Lower leg skin (tissue), 4 donors: ENCODE measurements around the gene FBLN2. TPM values are rescaled to one million over a fixed set of nuclear protein-coding genes. Genes with fewer than 3 reads are reported as not detected.
"Not testable (repeated sequence)": the region's sequence is repeated elsewhere in the genome, so short reads cannot be mapped to it uniquely, and the experiment has no call there.

Source experiments
- DNase-seq, 2 donors: peaks; one replicate each; pipeline ENCODE4 v3.0.0-alpha.2; 2019; ENCODE audit warnings: low spot score in 2 of 2
- H3K4me3 ChIP-seq: fragments of 200-600 bp; sonication (generic); 2 replicates; pipeline ENCODE4 v1.5.1; 2017; ENCODE audit warnings: mild to moderate bottlenecking, low read depth; ENCODE audit not compliant: poor library complexity, severe bottlenecking
- POLR2A ChIP-seq, 2 donors: fragments of 450-650 bp; IDR thresholded peaks; one replicate each; pipeline ENCODE4 v1.6.1; 2016 to 2017; ENCODE audit warnings: antibody characterized with exemption in 2 of 2, mild to moderate bottlenecking in 1 of 2, moderate library complexity in 1 of 2
- WGBS, 2 donors: methylation state at CpG; one replicate each; pipeline ENCODE4 v1.1.5; 2018; 5-methylcytosine and 5-hydroxymethylcytosine counted together
- intact Hi-C: fragments of 100-400 bp; cut with DNase I; formaldehyde crosslinking; loops from one replicate; pipeline ENCODE4 v1.15.0; 2023; ENCODE audit warnings: low total_unique reads
- total RNA-seq, 4 donors: library from RNA; depleted of rRNA; stranded (reverse); fragments of >200 nt; gene quantifications; one replicate each; pipeline ENCODE4 v1.1.0, GENCODE V29; 2016
- TF ChIP-seq, protein P1 (sequence below), 3 donors: fragments of 450-650 bp; IDR thresholded peaks; one replicate each; pipeline ENCODE4 v1.5.1; 2016; ENCODE audit warnings: antibody characterized with exemption in 3 of 3, mild to moderate bottlenecking in 3 of 3, moderate library complexity in 2 of 3

The FBLN2 gene
- total RNA-seq, 4 donors from 2014 or later = 40.1 to 153 (median 64.0) TPM

DNA sequence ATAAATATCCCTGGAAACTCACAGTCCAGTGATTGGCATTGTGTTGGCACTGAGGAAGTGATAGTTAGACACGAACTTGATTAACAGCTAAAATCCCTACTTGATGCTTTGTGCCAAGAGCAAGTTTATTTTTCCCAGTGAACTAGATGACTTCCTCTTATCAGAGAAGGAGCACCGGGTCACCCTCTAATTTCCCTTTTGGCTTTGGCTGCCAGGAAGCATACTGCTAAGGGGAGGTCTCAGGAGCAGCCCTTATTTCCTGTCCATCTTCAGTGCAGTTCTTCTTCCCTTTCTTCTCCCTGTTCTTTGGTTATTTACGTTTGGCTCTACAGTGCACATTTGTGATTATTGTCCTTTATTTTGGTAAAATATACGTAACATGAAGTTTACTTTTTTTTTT is 13.0 kb downstream of the FBLN2 start:
- H3K4me3 ChIP-seq = no peak overlapping the region
- intact Hi-C loops = no loop called here
- 45 to 49% methylated on average over 4 of the region's 4 CpGs for WGBS, 2 donors
- TF ChIP-seq, protein P1, sequence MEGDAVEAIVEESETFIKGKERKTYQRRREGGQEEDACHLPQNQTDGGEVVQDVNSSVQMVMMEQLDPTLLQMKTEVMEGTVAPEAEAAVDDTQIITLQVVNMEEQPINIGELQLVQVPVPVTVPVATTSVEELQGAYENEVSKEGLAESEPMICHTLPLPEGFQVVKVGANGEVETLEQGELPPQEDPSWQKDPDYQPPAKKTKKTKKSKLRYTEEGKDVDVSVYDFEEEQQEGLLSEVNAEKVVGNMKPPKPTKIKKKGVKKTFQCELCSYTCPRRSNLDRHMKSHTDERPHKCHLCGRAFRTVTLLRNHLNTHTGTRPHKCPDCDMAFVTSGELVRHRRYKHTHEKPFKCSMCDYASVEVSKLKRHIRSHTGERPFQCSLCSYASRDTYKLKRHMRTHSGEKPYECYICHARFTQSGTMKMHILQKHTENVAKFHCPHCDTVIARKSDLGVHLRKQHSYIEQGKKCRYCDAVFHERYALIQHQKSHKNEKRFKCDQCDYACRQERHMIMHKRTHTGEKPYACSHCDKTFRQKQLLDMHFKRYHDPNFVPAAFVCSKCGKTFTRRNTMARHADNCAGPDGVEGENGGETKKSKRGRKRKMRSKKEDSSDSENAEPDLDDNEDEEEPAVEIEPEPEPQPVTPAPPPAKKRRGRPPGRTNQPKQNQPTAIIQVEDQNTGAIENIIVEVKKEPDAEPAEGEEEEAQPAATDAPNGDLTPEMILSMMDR (IDR thresholded peaks at IDR 0.05) = no peak
- no peak for DNase-seq

- DNase-seq, intact Hi-C loops, H3K4me3 ChIP-seq: not testable (repeated sequence)
- WGBS, 2 donors = 89 to 90% methylated on average over 9 of the region's 9 CpGs
Measured at GRCh38 chr3:13562421-13562820, 13.5 kb downstream of the FBLN2 start.

DNA sequence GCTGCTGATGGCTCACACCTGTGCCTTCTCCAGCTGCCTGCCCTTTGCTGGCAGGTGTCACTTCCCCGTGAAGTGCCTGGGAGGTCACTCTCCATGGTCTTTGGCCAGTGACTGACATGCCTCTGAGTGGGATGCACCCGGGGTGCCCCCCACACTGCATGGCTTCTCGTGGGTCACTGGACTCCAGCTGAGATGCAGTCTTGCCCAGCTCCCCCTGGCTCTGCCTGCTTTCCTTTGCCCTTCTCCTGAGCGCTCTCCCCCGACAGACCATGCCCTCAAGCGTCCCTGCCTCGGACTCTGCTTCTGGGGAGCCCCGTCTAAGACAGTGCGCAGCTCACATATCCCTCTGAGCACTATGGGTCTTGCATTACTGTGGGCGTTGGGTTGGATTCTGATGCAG is 14.4 kb downstream of the FBLN2 start:
- DNase-seq = no peak
- WGBS, 2 donors = 86 to 88% methylated on average over 10 of the region's 10 CpGs
- TF ChIP-seq, protein P1 (IDR thresholded peaks at IDR 0.05) = no peak
- no peak for TF ChIP-seq POLR2A (IDR thresholded peaks at IDR 0.05)
- intact Hi-C loops = no loop called here
- no peak overlapping the region for H3K4me3 ChIP-seq

GRCh38 chr3:13563911-13564310 is 15.0 kb downstream of the FBLN2 start:
- intact Hi-C loops = no loop called here
- H3K4me3 ChIP-seq = no peak overlapping the region
- 49 to 50% methylated on average over 5 of the region's 5 CpGs for WGBS, 2 donors
- TF ChIP-seq POLR2A (IDR thresholded peaks at IDR 0.05) = no peak
- TF ChIP-seq, protein P1 (IDR thresholded peaks at IDR 0.05) = no peak
- no peak for DNase-seq

- no peak for DNase-seq
- TF ChIP-seq, protein P1 (IDR thresholded peaks at IDR 0.05) = no peak
- no peak for TF ChIP-seq POLR2A (IDR thresholded peaks at IDR 0.05)
- H3K4me3 ChIP-seq = no peak overlapping the region
- WGBS, 2 donors = 81 to 86% methylated on average over 13 to 14 of the region's 14 CpGs
- intact Hi-C loops = no loop called here
Measured at GRCh38 chr3:13564751-13565560, 16.0 kb downstream of the FBLN2 start.

DNA sequence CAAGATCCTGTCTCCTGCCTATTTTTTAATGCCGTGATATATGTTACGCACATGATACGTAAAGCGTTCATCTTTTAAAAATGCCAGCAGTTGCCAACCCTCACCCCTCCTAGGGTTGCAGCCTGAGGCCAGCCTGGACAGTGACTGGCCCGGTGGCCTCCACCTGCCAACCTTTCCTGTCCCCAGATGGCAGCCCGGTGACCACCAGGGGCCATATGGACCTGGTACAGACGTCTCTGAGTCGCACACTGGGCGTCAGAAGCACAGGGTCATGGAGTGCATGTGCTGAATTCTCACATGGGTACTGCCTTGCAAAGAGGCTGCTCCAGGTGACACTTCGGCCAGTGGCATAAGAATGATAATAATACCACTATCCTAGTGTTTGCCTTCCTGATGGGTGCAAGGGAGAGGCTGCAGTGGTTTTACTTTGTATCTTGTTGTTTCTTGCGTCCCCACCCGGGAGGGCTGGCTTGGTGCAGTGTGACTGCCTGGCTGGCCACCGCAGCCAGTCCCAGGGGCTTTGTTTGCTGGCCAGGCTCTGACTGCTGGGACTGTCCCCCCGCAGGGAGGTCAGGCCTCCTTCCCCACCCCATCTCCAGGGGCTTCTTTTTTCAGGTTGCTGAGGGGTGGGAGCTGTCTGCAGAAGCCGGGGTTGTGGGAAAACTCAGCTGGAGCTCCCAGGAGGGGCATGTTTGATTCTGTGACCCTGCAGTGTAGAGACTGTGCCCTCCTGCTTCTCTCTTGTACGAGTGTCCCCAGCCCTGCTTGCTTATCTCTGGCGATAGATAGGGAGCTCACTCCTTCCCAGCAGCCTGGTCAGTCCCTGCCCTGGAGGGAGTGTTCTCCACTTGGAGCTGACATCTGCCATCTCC is 16.9 kb downstream of the FBLN2 start:
- intact Hi-C loops = no loop called here
- no peak for DNase-seq
- no peak overlapping the region for H3K4me3 ChIP-seq
- WGBS, 2 donors = 68 to 80% methylated on average over 14 to 17 of the region's 17 CpGs
- no peak for TF ChIP-seq POLR2A (IDR thresholded peaks at IDR 0.05)
- TF ChIP-seq, protein P1 (IDR thresholded peaks at IDR 0.05) = no peak
